NCI-H526 (cell line): Measurements from ENCODE around the gene GDAP2.
"Not testable (repeated sequence)": the region's sequence is repeated elsewhere in the genome, so short reads cannot be mapped to it uniquely, and the experiment has no call there.

Experiments
- DNase-seq, 2 experiments: peaks; one replicate each; lab custom pipeline; 2025; lab: John Stamatoyannopoulos, UW

Gene GDAP2

DNA sequence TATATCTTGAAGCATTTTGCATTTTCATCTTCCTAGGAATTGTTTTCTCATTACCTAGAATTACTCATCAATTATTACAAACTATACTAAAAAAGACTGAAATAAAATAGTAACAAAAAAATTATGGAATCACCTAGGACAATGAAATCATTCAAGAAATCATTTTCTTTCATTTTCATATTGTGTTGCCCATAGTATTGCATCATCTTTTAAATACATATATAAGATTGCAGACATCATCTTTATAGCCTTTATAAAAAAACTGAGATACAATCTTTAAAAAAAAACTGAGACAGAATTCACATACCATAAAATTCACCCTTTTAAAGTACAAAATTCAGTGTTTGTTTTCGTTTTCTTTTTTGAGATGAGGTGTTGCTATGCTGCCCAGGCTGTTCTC, 29.6 kb downstream of the GDAP2 start:
- DNase-seq: no peak

GRCh38 chr1:117897551-117897950, 31.9 kb downstream of the GDAP2 start:
- no peak for DNase-seq

GRCh38 chr1:117895482-117896114, 33.8 kb downstream of the GDAP2 start:
- peak; percentile 19 to 83 for DNase-seq

GRCh38 chr1:117894078-117894477, 35.3 kb downstream of the GDAP2 start:
- no peak for DNase-seq

DNA sequence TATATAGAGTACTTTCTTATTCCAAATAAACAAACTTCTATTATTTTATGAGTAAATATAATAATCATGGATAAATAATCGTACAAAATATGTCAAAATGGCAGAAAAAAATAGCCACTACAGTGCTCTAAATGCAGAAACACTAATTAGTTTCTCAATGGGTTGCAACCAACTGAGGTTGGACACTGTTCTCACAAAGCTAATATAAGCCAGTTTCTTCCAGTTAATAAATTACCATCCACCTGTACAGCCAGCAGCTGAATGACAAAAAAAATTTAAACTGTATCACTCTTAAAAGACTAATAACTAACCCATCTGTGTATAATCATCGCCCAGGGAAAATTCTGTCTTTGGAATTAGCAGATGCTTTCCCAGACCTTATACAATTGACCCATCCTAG, 36.9 kb downstream of the GDAP2 start:
- DNase-seq: no peak

DNA sequence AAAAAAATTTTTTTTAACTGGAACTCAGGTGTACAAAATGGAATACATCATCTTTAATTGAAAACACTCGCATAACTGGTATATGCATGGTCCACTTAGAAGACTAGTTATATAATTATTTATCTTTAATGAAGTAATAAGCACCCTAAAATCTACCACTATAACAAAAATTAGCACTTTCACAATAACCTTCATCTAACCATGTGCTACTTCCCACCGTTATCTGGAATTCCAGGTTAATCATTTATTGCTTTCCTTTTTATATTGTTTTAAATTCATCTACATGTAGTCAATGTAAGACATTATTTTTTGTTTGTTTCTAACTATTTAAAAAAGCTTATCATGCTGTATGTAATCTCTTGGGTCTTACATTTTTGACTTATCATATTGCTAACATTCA, 39.0 kb downstream of the GDAP2 start:
- DNase-seq: no peak

- no peak for DNase-seq
Observed at GRCh38 chr1:117886101-117886795, 43.2 kb downstream of the GDAP2 start.

GRCh38 chr1:117883616-117884015, 45.8 kb downstream of the GDAP2 start:
- no peak for DNase-seq

- DNase-seq: no peak
Observed at GRCh38 chr1:117879284-117879683, 50.1 kb downstream of the GDAP2 start.

- no peak for DNase-seq
Observed at GRCh38 chr1:117877823-117878222, 51.6 kb downstream of the GDAP2 start.

GRCh38 chr1:117871013-117871412, 58.4 kb downstream of the GDAP2 start:
- no peak for DNase-seq

DNA sequence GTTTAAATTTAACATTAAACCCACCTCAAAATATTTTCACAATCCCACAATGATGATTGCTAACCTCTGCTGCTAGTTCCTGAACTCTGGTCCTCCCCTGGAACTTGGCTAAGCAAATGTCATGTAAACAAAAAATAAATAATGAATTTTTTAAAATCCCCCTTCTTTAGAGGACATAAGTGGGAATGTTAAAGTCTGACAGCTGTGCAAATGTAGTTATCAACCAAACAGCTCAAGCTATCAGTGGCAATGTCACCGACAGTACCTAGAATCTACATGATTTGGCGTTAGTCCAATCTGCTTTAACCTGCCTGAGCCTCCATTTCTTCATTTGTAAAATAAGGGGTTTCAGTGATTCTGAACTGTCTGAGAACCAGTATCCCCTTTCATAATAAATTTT, 67.7 kb downstream of the GDAP2 start:
- DNase-seq: no peak

DNA sequence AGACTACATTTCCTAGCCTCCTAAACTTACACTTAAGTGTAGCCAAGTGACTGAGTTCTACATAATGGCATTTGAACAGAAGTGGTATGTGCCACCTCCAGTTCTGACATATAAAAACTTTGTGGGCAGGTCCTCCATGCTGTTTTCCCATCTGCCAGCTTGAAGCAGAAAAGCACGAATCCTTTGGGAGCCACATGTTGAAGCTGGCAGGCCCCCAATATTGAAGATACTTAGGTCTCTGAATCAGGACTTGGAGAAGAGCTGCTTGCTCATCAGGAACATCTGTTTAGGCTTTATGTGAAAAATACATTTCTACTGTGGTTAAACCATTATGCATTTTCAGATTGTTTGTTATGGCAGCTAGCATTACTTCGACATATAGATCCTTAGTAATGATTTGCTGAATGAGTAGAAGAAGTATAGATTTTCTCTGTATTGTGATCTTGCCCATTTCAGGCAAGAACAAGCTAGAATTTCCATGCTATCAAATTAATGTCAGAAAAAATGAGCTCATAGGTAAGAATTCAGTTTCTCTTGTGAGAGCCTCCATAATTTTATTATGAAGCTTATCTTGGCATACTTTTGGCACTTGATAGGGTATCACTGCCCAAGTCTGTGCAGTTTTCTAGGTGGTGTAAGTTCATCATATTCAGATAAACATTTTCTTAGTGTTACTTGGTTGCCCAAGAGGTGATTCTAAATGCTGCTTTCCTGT, 68.4 kb downstream of the GDAP2 start:
- no peak for DNase-seq

DNA sequence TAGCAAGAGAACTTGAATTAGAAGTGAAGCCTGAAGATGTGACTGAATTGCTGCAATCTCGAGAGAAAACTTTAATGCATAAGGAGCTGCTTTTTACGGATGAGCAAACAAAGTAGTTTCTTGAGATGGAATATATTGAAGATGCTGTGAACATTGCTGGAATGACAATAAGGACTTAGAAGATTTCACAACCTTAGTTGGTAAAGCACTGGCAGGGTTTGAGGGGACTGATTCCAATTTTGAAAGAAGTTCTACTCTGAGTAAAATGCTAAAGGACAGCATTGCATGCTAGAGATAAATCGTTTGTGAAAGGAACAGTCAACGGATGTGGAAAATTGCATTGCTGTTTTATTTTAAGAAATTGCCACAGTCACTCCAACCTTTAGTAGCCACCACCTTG, 69.5 kb downstream of the GDAP2 start:
- no peak for DNase-seq

GRCh38 chr1:117857418-117857817, 72.0 kb downstream of the GDAP2 start:
- no peak for DNase-seq

GRCh38 chr1:117852853-117853553, 76.4 kb downstream of the GDAP2 start:
- no peak for DNase-seq

- no peak for DNase-seq
Observed at GRCh38 chr1:117851687-117852086, 77.7 kb downstream of the GDAP2 start.

GRCh38 chr1:117846674-117847425, 82.6 kb downstream of the GDAP2 start:
- DNase-seq: no peak

DNA sequence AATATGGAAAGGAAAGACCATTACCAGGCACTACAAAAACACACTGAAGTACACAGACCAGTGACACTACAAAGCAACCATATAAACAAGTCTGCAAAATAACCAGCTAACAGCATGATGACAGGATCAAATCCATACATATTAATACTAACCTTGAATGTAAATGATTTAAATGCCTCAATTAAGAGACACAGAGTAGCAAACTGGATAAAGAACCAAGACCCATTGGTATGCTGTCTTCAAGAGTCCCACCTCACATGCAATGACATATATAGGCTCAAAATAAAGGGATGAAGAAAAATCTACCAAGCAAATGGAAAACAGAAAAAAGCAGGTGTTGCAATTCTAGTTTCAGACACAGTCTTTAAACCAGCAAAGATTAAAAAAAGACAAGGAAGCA, 84.9 kb downstream of the GDAP2 start:
- not testable (repeated sequence) for DNase-seq

DNA sequence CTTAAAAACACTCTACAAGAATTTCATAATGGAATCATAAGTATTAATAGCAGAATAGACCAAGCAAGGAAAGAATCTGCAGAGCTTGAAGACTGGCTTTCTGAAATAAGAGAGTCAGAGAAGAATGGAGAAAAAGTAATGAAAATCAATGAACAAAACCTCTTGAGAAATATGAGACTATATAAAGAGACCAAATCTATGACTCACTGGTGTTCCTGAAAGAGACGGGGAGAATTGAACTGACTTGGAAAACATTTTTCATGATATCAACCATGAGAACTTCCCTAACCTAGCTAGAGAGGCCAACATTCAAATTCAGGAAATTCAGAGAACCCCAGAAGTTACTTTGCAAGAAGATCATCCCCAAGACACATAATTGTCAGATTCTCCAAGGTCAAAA, 85.6 kb downstream of the GDAP2 start:
- no peak for DNase-seq

GRCh38 chr1:117842408-117843170, 86.8 kb downstream of the GDAP2 start:
- DNase-seq: no peak
